HepG2 (cell line): ENCODE data around the gene HDAC10. TPM values are rescaled to one million over a fixed set of nuclear protein-coding genes. Genes with fewer than 3 reads are reported as not detected.

Source experiments
- ATF7 ChIP-seq, 2 experiments: fragments of 450-650 bp in 1 of 2; sonication (generic) in 1 of 2; formaldehyde crosslinking in 1 of 2; IDR thresholded peaks; 2 replicates each; pipeline versions ENCODE4 v1.4.0 to v1.6.1; 2016 to 2020; ENCODE audit warnings: antibody characterized with exemption in 1 of 2, mild to moderate bottlenecking in 1 of 2, missing genetic modification reagents in 1 of 2
- DNMT1 ChIP-seq: sonication (generic); formaldehyde crosslinking; IDR thresholded peaks from 2 replicates; pipeline ENCODE4 v1.5.1; 2020; ENCODE audit warnings: mild to moderate bottlenecking, missing genetic modification reagents
- E2F1 ChIP-seq: sonication (generic); formaldehyde crosslinking; IDR thresholded peaks from 2 replicates; pipeline ENCODE4 v1.5.0; 2020; ENCODE audit warnings: missing genetic modification reagents
- GPN1 ChIP-seq: sonication (generic); formaldehyde crosslinking; IDR thresholded peaks from 2 replicates; pipeline ENCODE4 v1.5.1; 2020; ENCODE audit warnings: missing genetic modification reagents, borderline replicate concordance
- IRF9 ChIP-seq: sonication (generic); formaldehyde crosslinking; IDR thresholded peaks from 2 replicates; pipeline ENCODE4 v1.8.0; 2022; ENCODE audit warnings: missing genetic modification reagents, mild to moderate bottlenecking, borderline replicate concordance
- MZF1 ChIP-seq: sonication (generic); formaldehyde crosslinking; IDR thresholded peaks from 2 replicates; pipeline ENCODE4 v1.8.1; 2023; ENCODE audit warnings: mild to moderate bottlenecking, missing genetic modification reagents, borderline replicate concordance
- NR2F2 ChIP-seq: IDR thresholded peaks from 2 replicates; pipeline ENCODE4 v1.6.1; 2012; ENCODE audit warnings: low read depth, inconsistent platforms, borderline replicate concordance
- PLRG1 ChIP-seq: fragments of 450-650 bp; conservative IDR thresholded peaks from 2 replicates; pipeline ENCODE4 v1.6.1; 2016
- SMAD1 ChIP-seq: sonication (generic); formaldehyde crosslinking; IDR thresholded peaks from 2 replicates; pipeline ENCODE4 v1.4.0; 2020; ENCODE audit warnings: missing genetic modification reagents, low read depth, mild to moderate bottlenecking, borderline replicate concordance
- SOX5 ChIP-seq: IDR thresholded peaks from 2 replicates; pipeline ENCODE4 v1.6.1; 2016; ENCODE audit warnings: borderline replicate concordance
- SRY ChIP-seq: sonication (generic); formaldehyde crosslinking; IDR thresholded peaks from 2 replicates; pipeline ENCODE4 v1.8.0; 2022; ENCODE audit warnings: mild to moderate bottlenecking, missing genetic modification reagents
- TBX3 ChIP-seq: fragments of 450-650 bp; IDR thresholded peaks from 2 replicates; pipeline ENCODE4 v1.6.1; 2017; ENCODE audit warnings: antibody characterized with exemption, mild to moderate bottlenecking, inconsistent platforms, borderline replicate concordance
- ZBTB38 ChIP-seq: sonication (generic); formaldehyde crosslinking; IDR thresholded peaks from 2 replicates; pipeline ENCODE4 v1.5.1; 2020; ENCODE audit warnings: mild to moderate bottlenecking, missing genetic modification reagents
- ZFP91 ChIP-seq: sonication (generic); formaldehyde crosslinking; IDR thresholded peaks from 2 replicates; pipeline ENCODE4 v1.9.0; 2022; ENCODE audit warnings: missing genetic modification reagents, mild to moderate bottlenecking, borderline replicate concordance
- ZFY ChIP-seq: sonication (generic); formaldehyde crosslinking; IDR thresholded peaks from 2 replicates; pipeline ENCODE4 v1.4.0; 2020; ENCODE audit warnings: missing genetic modification reagents
- ZNF263 ChIP-seq: sonication (generic); formaldehyde crosslinking; IDR thresholded peaks from 2 replicates; pipeline ENCODE4 v1.4.0; 2020; ENCODE audit warnings: missing genetic modification reagents
- ZNF441 ChIP-seq: sonication (generic); formaldehyde crosslinking; IDR thresholded peaks from 2 replicates; pipeline ENCODE4 v1.7.0; 2021; ENCODE audit warnings: missing genetic modification reagents, borderline replicate concordance
- ZNF549 ChIP-seq: sonication (generic); formaldehyde crosslinking; IDR thresholded peaks from 2 replicates; pipeline ENCODE4 v1.5.0; 2020; ENCODE audit warnings: missing genetic modification reagents
- ZNF558 ChIP-seq: sonication (generic); formaldehyde crosslinking; IDR thresholded peaks from 2 replicates; pipeline ENCODE4 v1.9.0; 2022; ENCODE audit warnings: mild to moderate bottlenecking, missing genetic modification reagents, borderline replicate concordance
- ZNF598 ChIP-seq: sonication (generic); formaldehyde crosslinking; IDR thresholded peaks from 2 replicates; pipeline ENCODE4 v1.5.1; 2020; ENCODE audit warnings: mild to moderate bottlenecking, missing genetic modification reagents, borderline replicate concordance
- polyA plus RNA-seq, 8 experiments: library from polyadenylated mRNA; depleted of rRNA in 3 of 8; stranded (reverse) in 7 of 8; unstranded in 1 of 8; fragments of >200 nt; fragmentation: Illumina TruSeq in 4 of 8; extraction: Trizol in 4 of 8; gene quantifications; 2 replicates each; pipeline versions ENCODE4 v1.2.1 to v1.2.3, GENCODE V29; 2011 to 2016; ENCODE audit warnings: low read depth in 4 of 8, missing spikeins in 1 of 8, mixed read lengths in 1 of 8; ENCODE audit not compliant: insufficient read depth in 1 of 8
- total RNA-seq, 5 experiments: library from RNA; depleted of rRNA; stranded (reverse); fragments of >200 nt; fragmentation: Illumina TruSeq; extraction: Trizol; gene quantifications; 2 replicates each; pipeline ENCODE4 v1.2.3, GENCODE V29; 2016; ENCODE audit warnings: low read depth in 1 of 5
- TF ChIP-seq, protein P1 (sequence below): sonication (generic); formaldehyde crosslinking; IDR thresholded peaks from 2 replicates; pipeline ENCODE4 v1.4.0; 2020; ENCODE audit warnings: mild to moderate bottlenecking, missing genetic modification reagents
- TF ChIP-seq, protein P2 (sequence below): sonication (generic); formaldehyde crosslinking; IDR thresholded peaks from 2 replicates; pipeline ENCODE4 v1.4.0; 2020; ENCODE audit warnings: missing genetic modification reagents

Gene HDAC10
- total and polyA plus RNA-seq, 2 of the 13 experiments (the other 11 are each of a cell fraction or from before 2014, with no cell fraction given): 13.9 to 14.9 TPM

GRCh38 chr22:50244420-50245213 is 6.4 kb downstream of the HDAC10 start, which contains the start of gene TUBGCP6 (continued):
- TF ChIP-seq GPN1 (CRISPR knock-in tag) (no peak), ZFY (CRISPR knock-in tag) (peak; percentile 98), ZBTB38 (CRISPR knock-in tag) (peak; percentile 74; the same call in 1 of the 2 replicates), ZFP91 (peak; percentile 87), ZNF558 (CRISPR knock-in tag) (no peak), NR2F2 (peak; percentile 48; the same call in 1 of the 2 replicates), ATF7 (IDR thresholded peaks at IDR 0.05) (no peak), ATF7 (CRISPR knock-in tag; IDR thresholded peaks at IDR 0.05) (peak; percentile 56; the same call in 1 of the 2 replicates), SRY (CRISPR knock-in tag) (peak; percentile 57; the same call in 1 of the 2 replicates), ZNF441 (peak; percentile 84; the same call in 1 of the 2 replicates), DNMT1 (0 out of 2 replicates have a peak, but pooled peaks have one; percentile 49), ZNF549 (CRISPR knock-in tag) (no peak), SOX5 (no peak; the same call in 1 of the 2 replicates), E2F1 (CRISPR knock-in tag) (no peak), MZF1 (CRISPR knock-in tag) (peak; percentile 54; the same call in 1 of the 2 replicates), SMAD1 (CRISPR knock-in tag) (peak; percentile 82; the same call in 1 of the 2 replicates), ZNF598 (CRISPR knock-in tag) (0 out of 2 replicates have a peak, but pooled peaks have one; percentile 74), PLRG1 (no peak), TBX3 (peak; percentile 56; the same call in 1 of the 2 replicates), IRF9 (CRISPR knock-in tag) (peak; percentile 82; the same call in 1 of the 2 replicates), ZNF263 (no peak)
- TF ChIP-seq, protein P1, sequence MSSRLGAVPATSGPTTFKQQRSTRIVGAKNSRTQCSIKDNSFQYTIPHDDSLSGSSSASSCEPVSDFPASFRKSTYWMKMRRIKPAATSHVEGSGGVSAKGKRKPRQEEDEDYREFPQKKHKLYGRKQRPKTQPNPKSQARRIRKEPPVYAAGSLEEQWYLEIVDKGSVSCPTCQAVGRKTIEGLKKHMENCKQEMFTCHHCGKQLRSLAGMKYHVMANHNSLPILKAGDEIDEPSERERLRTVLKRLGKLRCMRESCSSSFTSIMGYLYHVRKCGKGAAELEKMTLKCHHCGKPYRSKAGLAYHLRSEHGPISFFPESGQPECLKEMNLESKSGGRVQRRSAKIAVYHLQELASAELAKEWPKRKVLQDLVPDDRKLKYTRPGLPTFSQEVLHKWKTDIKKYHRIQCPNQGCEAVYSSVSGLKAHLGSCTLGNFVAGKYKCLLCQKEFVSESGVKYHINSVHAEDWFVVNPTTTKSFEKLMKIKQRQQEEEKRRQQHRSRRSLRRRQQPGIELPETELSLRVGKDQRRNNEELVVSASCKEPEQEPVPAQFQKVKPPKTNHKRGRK (CRISPR knock-in tag): 0 out of 2 replicates have a peak, but pooled peaks have one; percentile 53
- TF ChIP-seq, protein P2, sequence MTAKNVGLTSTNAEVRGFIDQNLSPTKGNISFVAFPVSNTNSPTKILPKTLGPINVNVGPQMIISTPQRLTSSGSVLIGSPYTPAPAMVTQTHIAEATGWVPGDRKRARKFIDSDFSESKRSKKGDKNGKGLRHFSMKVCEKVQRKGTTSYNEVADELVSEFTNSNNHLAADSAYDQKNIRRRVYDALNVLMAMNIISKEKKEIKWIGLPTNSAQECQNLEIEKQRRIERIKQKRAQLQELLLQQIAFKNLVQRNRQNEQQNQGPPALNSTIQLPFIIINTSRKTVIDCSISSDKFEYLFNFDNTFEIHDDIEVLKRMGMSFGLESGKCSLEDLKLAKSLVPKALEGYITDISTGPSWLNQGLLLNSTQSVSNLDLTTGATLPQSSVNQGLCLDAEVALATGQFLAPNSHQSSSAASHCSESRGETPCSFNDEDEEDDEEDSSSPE (CRISPR knock-in tag): peak; percentile 70
